Left forelimb (tissue), 1 donor: ENCODE results near the gene CEACAM21.

Source experiments
- DNase-seq: peaks from one replicate; pipeline ENCODE4 v3.0.0-alpha.2; 2018; ENCODE audit warnings: low spot score

CEACAM21 gene

DNA sequence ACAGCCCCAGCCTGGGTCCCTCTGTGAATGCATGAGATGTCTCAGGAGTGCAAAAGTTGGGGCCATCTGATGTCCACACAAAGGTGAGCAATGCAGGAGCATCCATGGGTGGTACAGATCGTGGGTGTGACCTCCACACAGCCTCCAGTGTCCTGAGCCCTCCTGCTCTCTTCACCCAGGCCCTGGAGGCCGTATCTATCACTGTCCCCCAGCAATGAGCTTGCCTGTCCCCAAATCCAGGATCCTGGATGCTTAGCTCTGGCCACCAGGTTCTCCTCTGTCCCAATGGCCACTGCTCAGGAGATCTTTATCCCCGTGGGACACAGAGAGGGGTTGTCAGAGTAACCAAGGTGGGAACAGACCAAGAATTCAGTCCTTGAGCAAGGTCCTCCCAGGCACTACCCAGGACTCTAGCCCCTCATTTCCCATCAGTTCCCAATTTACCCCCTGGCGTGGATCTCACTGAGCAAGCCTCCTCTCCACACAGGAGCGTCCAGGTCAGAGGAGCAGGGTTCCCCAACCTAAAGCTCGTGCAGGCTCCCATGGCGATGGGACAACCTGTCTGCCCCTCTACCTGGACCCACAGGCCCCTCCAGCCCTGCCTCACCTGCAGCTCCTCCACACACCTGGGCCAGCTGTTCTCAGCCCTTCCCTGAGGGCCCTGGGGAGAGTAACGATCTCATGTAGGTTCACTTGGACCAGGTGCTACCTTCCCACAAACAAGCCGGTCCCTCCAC is 11.3 kb downstream of the CEACAM21 start:
- DNase-seq, result no peak

DNA sequence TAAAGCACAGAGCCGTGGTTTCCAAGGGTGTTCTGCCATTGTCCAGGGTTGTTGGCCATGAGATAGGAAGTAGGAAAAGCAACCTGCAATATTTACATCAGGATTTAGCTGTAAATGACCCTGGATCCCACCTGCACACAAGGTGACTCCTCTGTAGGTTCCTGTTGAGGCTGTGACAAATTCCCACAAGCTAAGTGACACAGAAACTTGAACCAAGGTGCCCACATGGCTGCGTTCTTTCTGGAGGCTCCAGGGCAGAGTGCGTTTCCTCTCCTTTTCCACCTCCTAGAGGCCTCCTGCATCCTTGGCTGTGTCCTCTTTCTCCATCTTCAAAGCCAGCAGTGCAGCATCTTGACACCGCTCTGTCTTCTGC is 11.9 kb downstream of the CEACAM21 start:
- no peak for DNase-seq

DNA sequence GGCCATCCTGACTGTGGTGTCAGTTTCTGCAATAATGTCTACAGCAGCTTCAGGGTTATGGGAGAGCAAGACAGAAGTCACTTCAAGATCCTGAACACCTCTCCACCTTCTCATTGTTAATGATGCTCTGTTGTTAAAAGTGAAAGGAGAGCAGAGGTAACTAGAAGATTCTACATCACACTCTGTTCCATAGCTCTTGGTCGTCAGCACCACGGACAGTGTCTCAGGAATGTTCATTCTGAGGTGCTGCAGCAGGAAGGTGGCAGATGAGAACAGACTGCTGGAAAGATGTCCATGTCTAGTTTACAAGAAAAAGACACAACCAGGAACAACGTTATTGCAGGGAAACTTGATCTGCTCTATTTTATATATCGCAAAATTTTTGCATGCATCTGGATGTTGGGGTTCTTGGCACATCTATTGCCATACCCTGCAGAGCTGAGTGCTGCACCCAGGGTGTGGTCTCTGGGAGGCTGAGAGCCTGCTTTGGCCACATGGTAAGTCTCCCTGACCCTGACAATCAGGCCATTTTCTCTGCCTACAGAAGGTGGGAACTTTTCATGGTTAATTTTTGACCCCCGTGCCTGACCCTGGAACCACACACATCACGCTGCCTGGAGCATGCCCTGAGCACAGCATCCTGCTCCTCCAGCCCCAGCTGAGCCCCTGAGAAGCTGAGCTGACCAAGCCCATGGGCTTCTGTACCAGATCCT is 12.7 kb downstream of the CEACAM21 start:
- DNase-seq, result no peak

DNA sequence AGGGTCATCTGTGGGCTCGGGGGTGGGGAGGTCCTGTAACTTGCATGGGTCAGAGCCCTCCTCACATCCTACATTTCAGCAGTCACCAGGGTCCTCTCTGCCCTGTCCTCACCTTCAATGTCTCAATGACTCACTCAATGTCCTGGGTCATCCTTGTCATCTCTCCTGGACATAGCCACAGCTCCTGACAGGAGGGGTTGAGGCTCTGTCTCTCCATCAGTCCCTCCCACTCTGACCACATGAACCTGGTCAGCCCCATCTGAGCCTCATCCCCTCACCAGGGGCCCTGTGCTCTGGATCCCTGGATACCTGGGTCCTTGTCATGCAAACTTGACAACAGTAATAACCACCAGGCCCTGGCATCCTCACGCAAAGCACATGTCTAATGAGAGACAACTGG is 13.4 kb downstream of the CEACAM21 start:
- DNase-seq, result no peak

DNA sequence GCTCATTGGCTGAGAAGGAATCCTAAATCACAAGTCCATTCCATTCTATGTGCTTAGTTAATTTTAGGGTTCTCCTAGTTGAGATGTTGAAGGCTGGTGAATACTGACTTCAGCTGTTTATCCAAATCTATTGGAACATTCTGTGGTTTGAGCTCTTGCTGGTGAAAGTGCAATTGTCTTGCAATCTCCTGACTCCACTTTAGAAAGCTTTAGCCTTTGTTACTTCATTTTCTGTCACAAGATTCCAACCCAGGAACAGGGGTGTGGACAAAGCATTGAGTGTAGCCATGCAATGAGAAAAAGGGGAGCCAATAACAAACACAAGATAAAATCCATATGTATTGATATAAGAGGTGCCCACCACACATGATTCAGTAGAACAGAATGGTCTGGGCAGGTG is 15.0 kb downstream of the CEACAM21 start:
- DNase-seq, result no peak

DNA sequence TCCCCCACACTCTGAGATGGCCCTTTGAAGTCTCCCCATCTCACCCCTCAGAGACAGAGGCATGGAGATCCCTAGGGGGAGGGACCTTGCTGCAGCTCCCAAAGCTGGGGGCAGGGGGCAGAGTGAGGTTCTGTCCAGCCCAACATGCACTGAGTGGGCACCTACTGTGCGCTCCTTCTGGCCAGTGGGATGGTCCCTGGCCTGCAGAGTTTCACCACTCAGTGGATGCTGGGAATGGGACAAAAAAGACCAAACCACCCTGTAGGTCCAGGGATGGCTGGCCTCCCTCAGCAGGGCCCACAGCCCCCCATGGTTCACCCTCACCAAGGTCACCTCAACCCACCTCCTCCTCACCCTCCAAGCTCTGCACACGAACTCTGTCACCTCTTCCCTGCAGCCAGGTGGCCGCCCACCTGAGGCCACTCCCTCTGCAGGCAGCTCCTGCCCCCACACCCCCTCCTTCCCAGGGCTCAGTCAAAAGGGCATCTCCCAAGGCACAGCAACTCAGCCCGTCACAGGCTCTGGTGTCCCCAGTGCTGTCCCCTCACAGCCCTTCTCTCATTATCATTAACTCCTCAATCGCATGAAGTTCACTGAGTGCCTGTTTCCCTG is 16.1 kb downstream of the CEACAM21 start:
- DNase-seq, result no peak

DNA sequence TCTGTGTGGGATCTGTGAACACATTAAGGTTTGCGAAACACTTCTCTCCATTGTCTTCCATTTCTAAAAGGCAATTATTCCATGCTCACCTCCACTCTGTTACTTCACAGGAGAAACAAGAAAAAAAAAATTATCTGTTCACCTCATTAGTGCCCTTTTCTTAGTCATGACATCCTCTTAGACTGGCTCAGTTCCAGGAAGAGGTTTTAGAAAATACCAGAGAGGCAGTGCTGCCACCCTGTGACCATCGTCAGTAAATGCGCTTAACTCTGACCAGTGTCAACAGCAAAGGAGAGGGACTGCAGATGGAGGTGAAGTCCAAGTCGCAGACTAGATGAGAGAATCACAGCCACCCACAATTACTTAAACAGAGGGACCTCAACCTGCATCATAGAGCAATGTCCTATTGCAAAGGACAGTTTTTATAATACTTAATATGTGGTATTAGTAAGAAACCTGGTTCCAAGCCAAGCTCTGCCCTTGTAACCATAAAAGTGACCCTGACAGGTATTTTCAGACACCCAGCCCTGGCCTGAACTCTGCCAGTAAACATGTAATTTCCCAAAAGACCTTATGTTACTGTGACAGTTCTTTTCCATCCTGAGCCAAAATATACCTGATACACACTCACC is 19.4 kb downstream of the CEACAM21 start:
- DNase-seq, result no peak

DNA sequence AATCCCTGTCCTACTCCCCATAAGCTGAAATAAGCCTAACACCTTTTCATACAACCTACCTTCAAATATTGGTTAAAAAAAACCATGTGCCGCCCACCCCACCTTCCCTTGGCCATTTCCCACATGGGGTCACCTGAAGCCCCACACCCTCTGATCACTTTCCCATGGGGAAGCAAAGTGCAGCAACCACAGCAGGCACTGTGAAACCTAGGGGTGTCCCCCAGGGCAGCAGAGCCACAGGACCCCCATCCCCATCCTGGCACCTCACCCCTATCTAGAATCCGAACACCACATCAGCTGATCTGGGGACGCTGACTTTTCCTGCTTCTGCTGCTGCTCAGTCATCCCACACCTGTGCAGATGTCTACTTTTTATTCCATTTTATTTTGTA is 19.9 kb downstream of the CEACAM21 start:
- DNase-seq, result no peak

DNA sequence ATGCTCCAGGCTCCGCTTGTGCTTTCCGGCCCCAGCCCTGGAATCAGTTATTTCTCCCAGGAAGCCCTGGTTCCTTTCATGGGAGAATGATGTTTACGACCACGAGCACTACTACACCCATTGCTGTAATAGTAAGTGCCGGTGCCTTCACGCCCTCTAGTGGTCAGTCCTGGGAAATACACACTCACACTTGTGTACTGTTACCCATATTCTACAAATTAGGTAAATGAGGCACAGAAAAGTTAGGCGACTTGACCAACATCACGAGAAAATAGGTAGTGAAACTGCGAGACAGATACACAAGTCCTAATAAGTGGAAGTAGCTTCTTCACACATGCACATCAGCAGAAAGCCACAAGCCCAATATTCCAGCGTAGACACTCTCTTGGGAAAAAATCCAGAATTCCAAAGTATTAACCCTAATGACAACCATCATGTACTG is 21.7 kb downstream of the CEACAM21 start:
- peak; percentile 53 for DNase-seq

DNA sequence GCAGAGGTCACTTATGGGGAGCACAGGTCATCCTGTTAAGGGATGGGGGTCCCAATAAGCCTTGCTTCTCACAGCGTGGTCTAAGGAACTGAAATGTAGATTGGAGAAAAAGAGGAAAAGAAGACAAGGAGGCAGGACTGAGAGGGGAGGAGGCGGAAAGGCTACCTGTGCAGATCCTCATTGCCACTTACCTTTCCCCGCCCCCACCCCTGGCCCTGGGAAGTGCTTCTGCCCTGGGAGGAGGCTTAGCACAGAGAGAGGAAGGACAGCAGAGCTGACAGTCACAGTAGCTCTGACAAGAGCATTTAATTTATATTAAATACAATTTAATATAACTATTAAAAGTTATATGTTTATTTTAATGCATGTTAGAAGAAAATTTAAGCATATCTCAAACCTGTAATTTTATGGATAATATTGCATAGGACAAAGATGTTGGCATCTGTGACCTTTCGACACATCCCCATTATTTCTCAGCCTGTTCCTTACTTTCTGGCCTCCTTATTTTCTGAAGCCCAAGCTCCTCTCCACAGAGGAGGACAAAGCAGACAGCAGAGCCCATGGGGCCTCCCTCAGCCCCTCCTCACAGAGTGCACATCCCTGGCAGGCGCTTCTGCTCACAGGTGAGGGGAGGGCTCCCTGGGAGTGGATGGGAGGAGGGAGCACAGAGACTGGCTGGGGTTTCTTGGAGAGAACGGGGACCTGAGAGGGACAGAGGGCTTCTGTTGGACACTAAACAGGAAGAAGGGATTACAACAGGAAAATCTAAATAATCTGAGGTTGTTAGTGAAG is 23.4 kb downstream of the CEACAM21 start:
- peak; percentile 12 for DNase-seq

DNA sequence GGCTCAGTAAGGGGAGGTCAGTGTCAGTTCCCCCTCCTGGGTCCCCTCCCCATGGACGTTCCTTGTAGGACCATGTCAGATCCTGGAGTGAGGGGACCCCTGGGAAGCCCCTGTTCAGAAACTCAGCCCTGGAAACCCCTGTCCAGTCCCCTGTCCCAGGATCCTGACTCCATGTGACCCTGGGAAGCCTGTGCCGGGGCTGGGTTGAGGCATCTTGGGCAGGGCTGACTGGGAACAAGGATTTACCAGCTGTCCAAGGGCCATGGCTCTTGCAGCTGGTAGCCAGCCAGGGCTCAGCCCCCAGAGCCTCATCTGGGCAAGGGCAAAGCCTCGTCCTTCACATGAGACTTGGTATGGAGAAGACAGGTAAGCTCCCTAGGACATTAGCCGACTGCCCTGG is 25.8 kb downstream of the CEACAM21 start:
- DNase-seq, result peak; percentile 41

DNA sequence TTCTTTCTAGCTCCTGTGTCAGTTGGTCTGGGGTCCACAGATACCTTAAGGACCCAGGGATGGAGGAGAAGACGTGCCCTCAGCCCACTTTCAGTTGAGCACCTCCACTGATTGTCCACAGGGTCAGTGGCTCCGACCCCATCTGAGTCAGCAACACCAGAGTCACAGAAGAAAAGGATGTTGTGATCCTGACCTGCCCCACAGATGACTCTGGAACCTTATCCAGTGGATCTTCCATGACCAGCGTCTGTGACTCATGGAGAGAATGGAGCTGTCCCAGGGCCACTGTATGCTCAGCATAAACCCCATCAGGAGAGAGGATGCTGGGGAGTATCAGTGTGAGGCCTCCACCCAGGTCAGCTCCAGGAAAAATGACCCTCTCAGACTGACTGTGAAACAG is 28.9 kb downstream of the CEACAM21 start:
- DNase-seq, result no peak

DNA sequence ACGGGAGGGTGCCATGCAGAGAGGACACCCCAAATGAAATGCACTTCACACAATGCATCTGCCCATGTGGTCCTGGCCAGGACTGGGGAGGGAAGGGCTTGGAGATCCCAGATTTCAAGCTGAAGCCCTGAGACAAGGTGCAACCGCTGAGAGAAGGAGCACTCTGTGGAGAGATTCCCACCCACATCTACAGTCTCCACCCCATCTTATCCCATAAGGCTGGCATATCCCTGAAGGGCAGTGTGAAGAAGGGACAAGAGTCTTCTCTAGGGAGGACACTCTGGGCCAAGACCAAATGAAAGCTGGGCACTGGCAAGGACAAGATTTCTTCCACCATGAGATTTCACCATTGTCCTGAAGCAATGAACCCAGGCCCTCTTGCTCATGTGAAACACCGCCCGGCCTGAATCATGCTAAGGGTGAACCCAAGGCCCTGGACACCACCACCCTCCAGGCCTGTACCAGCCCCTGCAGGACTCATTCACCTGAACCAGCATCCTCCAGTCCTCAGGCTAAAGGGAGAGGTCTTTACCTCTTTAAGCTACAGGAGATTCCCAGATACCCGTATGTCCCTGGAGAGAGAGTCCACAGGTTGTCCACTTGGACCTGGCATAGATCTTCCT is 30.4 kb downstream of the CEACAM21 start:
- DNase-seq, result no peak

DNA sequence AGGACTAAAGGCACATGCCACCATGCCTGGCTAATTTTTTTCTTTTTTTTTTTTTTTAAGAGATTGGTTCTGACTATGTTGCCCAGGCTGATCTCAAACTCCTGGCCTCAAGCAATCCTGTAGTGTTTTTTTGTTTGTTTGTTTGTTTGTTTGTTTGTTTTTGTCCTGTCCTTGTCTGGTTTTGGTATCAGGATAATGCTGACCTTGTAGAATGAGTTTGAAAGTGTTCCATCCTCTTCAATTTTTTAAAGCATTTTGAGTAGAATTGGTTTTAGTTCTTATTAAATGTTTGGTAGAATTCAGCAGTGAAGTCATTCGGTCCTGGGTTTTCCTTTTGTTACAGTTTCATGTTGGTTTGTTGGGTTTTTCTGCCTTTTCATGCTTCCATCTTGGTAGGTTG is 31.7 kb downstream of the CEACAM21 start:
- no peak for DNase-seq

DNA sequence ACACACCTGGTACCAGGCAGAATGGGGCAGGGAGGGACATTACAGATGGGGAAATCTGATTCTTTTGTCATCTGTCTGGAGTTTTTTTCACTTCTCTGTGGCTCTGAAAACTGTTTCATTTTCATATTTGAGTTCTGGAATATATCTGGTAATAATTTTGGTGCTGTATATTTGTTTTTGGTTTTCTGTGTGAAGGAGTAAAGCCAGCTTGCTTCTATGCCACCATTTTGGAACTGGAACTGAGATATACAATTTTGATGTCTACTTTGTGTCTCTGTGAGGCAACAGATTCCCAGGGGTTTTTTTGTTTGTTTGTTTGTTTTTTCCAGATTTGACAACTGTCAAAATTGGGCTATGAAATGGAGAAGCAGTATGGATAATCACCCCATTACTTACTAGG is 34.8 kb downstream of the CEACAM21 start:
- DNase-seq, result no peak

DNA sequence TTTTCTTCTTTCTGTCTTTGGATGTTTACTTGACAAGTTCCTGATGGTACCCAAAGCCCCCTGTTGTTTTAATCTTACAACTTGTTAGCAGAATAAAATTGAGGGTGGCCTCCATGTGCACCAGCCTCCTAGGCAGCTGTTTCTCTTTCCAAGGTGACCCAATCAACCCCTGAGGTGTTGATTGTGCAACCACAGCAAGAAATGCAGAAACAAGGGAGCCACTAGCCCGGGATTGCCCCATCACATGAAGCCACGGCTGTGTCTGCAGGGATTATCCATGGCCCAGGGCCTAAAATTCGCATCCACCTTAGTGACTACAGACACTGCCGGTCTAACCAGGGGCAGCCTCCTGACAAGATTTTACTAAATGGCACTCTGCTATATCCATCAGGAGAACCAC is 36.5 kb downstream of the CEACAM21 start:
- no peak for DNase-seq

DNA sequence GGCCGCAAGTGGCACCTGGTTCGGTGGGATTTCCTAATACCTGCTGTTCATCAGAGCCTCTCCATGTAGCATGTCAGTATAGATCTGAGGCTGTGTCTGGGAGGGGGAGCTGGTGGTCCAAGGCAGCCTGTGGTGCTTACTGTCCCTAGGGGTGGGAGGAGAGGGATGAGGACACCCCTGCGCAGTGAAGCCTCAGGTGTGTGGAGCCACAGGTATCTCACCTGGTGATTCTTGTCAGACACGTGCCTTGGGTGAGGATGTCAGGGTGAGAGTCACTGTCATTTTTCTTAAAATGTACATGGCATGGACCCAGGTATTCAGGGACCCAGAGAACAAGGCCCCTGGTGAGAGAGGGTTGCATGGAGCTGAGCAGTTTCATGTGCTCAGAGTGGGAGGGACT is 39.2 kb downstream of the CEACAM21 start:
- DNase-seq, result no peak

DNA sequence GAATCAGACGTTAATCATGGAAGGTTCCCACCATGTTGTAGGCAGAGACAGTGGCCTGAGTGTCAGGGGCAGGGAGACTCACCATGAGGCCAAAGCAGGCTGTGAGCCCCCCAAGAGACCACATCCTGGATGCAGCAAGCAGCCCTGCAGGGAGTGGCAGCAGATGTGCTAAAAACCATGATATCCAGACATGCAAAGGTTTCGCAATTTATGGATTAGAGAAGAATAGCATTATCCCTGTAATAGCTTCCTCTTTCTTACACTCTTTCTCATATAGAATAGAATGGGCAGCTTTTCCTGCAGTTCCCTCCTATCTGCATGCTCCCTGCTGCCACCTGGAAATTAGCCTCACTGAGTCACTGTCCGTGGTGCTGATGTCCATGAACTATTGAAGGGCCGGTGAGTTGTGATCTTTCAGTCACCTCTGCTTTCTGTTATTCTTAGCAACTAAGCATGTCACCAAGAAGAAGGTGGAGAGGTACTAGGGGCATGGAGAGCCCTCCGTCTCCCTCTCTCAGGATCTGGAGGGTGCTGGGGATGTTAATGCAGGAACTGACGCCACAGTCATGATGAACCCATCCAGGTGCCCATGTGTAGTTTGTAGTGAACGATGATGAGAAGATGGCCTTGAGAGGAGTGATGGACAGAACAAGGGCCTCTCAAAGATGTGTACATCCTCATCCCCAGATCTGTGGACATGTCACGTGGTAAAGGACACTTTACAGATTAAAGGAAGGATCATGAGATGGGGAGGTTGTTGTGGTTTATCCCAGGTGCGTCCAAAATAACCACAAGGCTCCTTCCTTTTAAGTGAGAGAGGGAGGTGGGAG is 41.0 kb downstream of the CEACAM21 start:
- no peak for DNase-seq

DNA sequence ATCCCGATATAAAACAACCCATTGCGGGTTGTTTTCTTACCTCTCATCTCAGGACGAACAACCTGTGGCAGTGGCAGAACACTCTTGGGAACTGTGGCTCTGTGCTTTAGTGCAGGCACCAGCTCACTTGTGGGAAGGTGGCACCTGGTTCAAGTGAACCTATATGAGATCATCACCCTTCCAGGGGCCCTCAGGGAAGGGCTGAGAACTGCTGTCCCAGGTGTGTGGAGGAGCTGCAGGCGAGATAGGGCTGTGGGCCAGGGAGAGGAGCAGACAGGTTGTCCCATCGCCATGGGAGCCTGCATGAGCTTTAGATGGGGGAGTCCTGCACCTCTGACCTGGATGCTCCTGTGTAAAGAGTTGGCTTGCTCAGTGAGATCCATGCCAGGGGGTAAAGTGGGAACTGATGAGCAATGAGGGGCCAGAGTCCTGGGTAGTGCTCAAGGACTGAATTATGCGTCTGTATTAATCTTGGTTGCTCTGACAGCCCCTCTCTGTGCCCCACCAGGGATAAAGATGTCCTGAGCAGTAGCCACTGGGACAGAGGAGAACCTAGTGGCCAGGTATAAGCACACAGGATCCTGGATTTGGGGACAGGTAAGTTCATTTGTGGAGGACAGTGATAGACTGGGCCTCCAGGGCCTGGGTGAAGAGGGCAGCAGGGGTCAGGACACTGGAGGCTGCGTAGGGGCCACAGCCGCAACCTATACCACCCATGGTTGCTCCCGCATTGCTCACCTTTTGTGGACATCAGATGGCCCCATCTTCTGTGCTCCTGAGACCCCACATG is 42.2 kb downstream of the CEACAM21 start:
- DNase-seq, result no peak

DNA sequence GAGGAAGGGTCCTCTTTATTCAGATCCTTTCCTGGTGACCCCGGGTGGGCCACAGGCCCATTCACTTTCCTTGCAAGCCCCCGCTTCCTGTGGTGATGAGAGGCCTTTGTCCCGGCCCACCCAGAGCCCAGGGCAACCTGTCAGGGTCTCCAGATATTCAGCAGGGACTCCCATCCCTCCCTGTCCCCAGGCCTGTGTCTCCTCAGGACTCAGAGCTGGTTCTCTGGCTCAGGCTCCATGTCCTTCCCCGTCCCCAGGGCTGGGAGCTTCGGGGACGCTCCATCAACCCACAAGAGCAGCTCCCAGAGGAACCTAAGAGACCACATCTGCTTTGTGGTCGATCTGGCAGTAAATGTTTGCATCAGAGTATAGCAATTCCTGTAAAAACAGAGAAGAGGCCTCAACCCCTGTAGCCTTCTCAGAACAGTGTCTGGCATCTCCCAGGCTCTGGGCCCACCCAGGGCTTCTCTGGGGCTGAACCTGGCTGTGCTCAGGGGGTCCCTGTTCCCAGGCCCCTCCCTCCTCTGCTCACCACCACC is 43.1 kb downstream of the CEACAM21 start:
- DNase-seq, result no peak
